A673 (cell line): ENCODE data around the gene MAZ. TPM values are rescaled to one million over a fixed set of nuclear protein-coding genes. Genes with fewer than 3 reads are reported as not detected.
"Not testable (repeated sequence)": the region's sequence is repeated elsewhere in the genome, so short reads cannot be mapped to it uniquely, and the experiment has no call there.

Experiments
- BruUV-seq: library from RNA; stranded (reverse); fragments of 400-500 nt; replicated peaks from 2 replicates; lab custom pipeline; 2021; lab: Mats Ljungman, UMichigan
- CTCF ChIA-PET: fragments of 300-600 bp; sonication (Branson Sonifier 250); formaldehyde crosslinking; loops from one replicate; lab custom pipeline; 2022; ENCODE audit warnings: antibody characterized with exemption; lab: Charles Lee
- POLR2A ChIA-PET: fragments of 300-600 bp; sonication (Branson Sonifier 250); formaldehyde crosslinking; loops from one replicate; lab custom pipeline; 2022; ENCODE audit warnings: antibody characterized with exemption; ENCODE audit not compliant: low non-redundant PET; lab: Charles Lee
- DNase-seq: peaks from one replicate; pipeline ENCODE4 v3.0.0-alpha.2; 2015; ENCODE audit warnings: low spot score
- H3K27ac ChIP-seq: fragments of 200-600 bp; sonication (generic); 2 replicates; pipeline ENCODE4 v1.5.1; 2016; ENCODE audit warnings: mixed run types, low read depth, mild to moderate bottlenecking, mixed read lengths, antibody characterized with exemption, low read length; ENCODE audit not compliant: poor library complexity, severe bottlenecking
- H3K27me3 ChIP-seq: fragments of 200-600 bp; sonication (generic); replicated peaks from 2 replicates; pipeline ENCODE4 v1.6.1; 2017; ENCODE audit warnings: mixed run types, low read depth, mild to moderate bottlenecking, mixed read lengths, antibody characterized with exemption, low read length; ENCODE audit not compliant: insufficient read depth, poor library complexity
- H3K36me3 ChIP-seq: fragments of 200-600 bp; sonication (generic); 2 replicates; pipeline ENCODE4 v1.6.1; 2016; ENCODE audit warnings: mixed run types, mild to moderate bottlenecking, mixed read lengths, antibody characterized with exemption, low read length; ENCODE audit not compliant: insufficient read depth, poor library complexity, severe bottlenecking
- H3K4me1 ChIP-seq: fragments of 200-600 bp; sonication (generic); 2 replicates; pipeline ENCODE4 v1.6.1; 2017; ENCODE audit warnings: mixed run types, mild to moderate bottlenecking, mixed read lengths, antibody characterized with exemption, low read length; ENCODE audit not compliant: insufficient read depth, poor library complexity, severe bottlenecking
- H3K4me3 ChIP-seq: fragments of 200-600 bp; sonication (generic); 2 replicates; pipeline ENCODE4 v1.5.1; 2016; ENCODE audit warnings: low read depth, mixed run types, mild to moderate bottlenecking, mixed read lengths, low read length; ENCODE audit not compliant: poor library complexity, severe bottlenecking
- H3K9me3 ChIP-seq: fragments of 200-600 bp; sonication (generic); 2 replicates; pipeline ENCODE4 v1.6.1; 2016; ENCODE audit warnings: mixed run types, low read depth, mild to moderate bottlenecking, mixed read lengths, antibody characterized with exemption, low read length; ENCODE audit not compliant: poor library complexity, severe bottlenecking
- EZH2 ChIP-seq: fragments of 200-600 bp; sonication (generic); IDR thresholded peaks from 2 replicates; pipeline ENCODE4 v1.6.1; 2017; ENCODE audit warnings: borderline replicate concordance, low read depth, mild to moderate bottlenecking, mixed read lengths, antibody characterized with exemption, low read length; ENCODE audit not compliant: poor library complexity, severe bottlenecking
- intact Hi-C: fragments of 100-400 bp; cut with micrococcal nuclease; formaldehyde crosslinking; loops from one replicate; pipeline ENCODE4 v1.10.0; 2022; ENCODE audit not compliant: unreplicated experiment
- total RNA-seq: library from RNA; stranded (reverse); gene quantifications from 2 replicates; pipeline ENCODE4 v1.2.3, GENCODE V29; 2021
- TF ChIP-seq, protein P1 (sequence below): fragments of 300-800, 200-600 bp; sonication (generic); conservative IDR thresholded peaks from 2 replicates; pipeline ENCODE4 v1.5.1; 2017; ENCODE audit warnings: low read depth, mild to moderate bottlenecking, antibody characterized with exemption, low read length, moderate library complexity, mixed read lengths

The MAZ gene
- total RNA-seq, 1 experiment from 2014 or later = 516 TPM

DNA sequence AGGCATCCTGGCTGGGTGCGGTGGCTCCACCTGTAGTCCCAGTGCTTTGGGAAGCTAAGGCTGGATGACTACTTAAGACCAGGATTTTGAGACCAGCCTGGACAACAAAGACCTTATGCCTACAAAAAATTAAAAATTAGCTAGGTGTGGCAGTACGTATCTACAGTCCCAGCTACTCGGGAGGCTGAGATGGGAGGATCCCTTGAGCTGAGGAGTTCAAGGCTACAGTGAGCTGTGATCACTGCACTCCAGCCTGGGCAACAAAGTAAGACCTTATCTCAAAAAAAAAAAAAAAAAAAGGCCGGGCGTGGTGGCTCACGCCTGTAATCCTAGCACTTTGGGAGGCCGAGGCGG is 20.0 kb downstream of the MAZ start:
- no peak overlapping the region for H3K27ac ChIP-seq
- no peak overlapping the region for H3K4me3 ChIP-seq
- H3K4me1 ChIP-seq = peaks cover 19% of the 10 kb centered on the region
- H3K36me3 ChIP-seq = no peaks in the 10 kb centered on the region
- POLR2A ChIA-PET = interaction anchor here (0.6 kb wide), 1 partner anchor 123 kb away, joined by 6 read pairs; no protein-coding TSS in a partner anchor
- no peak for TF ChIP-seq EZH2
- TF ChIP-seq, protein P1, sequence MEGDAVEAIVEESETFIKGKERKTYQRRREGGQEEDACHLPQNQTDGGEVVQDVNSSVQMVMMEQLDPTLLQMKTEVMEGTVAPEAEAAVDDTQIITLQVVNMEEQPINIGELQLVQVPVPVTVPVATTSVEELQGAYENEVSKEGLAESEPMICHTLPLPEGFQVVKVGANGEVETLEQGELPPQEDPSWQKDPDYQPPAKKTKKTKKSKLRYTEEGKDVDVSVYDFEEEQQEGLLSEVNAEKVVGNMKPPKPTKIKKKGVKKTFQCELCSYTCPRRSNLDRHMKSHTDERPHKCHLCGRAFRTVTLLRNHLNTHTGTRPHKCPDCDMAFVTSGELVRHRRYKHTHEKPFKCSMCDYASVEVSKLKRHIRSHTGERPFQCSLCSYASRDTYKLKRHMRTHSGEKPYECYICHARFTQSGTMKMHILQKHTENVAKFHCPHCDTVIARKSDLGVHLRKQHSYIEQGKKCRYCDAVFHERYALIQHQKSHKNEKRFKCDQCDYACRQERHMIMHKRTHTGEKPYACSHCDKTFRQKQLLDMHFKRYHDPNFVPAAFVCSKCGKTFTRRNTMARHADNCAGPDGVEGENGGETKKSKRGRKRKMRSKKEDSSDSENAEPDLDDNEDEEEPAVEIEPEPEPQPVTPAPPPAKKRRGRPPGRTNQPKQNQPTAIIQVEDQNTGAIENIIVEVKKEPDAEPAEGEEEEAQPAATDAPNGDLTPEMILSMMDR = no peak
- CTCF ChIA-PET = interaction anchor here (0.6 to 0.8 kb wide), 2 partner anchors 13 to 809 kb away, joined by 3 to 6 read pairs; no protein-coding TSS in a partner anchor
- no TSS peak for BruUV-seq
- no peaks in the 10 kb centered on the region for H3K9me3 ChIP-seq
- DNase-seq = no peak
- intact Hi-C loops = no loop called here
- H3K27me3 ChIP-seq = no peaks in the 10 kb centered on the region

DNA sequence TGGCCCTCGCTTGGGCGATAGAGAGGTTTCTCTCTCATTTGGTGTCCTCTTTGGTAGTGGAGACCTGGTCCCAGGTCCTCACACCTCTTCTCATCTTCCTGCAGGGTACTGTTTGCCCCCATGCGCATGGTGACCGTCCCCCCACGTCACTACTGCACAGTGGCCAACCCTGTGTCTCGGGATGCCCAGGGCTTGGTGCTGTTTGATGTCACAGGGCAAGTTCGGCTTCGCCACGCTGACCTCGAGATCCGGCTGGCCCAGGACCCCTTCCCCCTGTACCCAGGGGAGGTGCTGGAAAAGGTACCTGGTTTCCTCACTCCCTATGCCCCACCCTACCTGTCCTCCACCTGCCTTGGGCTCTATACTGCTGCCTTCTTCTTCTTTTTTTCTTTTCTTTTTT is 24.4 kb downstream of the MAZ start:
- BruUV-seq = no TSS peak
- CTCF ChIA-PET = no interaction called here
- H3K27ac ChIP-seq = no peak overlapping the region
- H3K36me3 ChIP-seq = no peaks in the 10 kb centered on the region
- POLR2A ChIA-PET = no interaction called here
- intact Hi-C loops = no loop called here
- DNase-seq = no peak
- no peaks in the 10 kb centered on the region for H3K4me1 ChIP-seq
- H3K27me3 ChIP-seq = no peaks in the 10 kb centered on the region
- no peak overlapping the region for H3K4me3 ChIP-seq
- H3K9me3 ChIP-seq = no peaks in the 10 kb centered on the region
- TF ChIP-seq EZH2 = no peak
- TF ChIP-seq, protein P1 = no peak

DNA sequence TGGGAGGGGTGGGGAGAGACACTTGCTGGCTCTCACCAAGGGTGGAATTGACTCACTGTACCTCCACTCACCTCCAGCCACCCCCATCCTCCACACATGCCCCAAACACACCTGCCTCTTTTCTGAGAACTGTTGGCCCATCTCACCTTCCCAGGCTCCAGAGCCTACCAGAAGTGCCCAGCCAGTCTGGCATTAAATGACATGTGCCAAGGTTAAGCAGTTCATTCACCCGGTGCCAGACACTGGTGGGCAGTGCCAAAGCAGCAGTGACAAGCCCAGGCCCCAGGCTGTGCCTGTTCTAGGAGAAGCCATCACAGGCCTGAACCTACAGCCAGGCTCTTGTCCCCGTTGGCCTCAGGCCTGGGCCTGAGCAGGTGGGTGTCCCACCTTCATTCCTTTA is 25.2 kb downstream of the MAZ start:
- ChIA-PET CTCF (no interaction called here), POLR2A (no interaction called here)
- no peak for DNase-seq
- Histone ChIP-seq H3K4me1 (no peaks in the 10 kb centered on the region), H3K27ac (no peak overlapping the region), H3K36me3 (no peaks in the 10 kb centered on the region), H3K9me3 (no peaks in the 10 kb centered on the region), H3K4me3 (no peak overlapping the region), H3K27me3 (no peaks in the 10 kb centered on the region)
- intact Hi-C loops = no loop called here
- TF ChIP-seq, protein P1 = no peak
- TF ChIP-seq EZH2 = no peak
- BruUV-seq = no TSS peak

DNA sequence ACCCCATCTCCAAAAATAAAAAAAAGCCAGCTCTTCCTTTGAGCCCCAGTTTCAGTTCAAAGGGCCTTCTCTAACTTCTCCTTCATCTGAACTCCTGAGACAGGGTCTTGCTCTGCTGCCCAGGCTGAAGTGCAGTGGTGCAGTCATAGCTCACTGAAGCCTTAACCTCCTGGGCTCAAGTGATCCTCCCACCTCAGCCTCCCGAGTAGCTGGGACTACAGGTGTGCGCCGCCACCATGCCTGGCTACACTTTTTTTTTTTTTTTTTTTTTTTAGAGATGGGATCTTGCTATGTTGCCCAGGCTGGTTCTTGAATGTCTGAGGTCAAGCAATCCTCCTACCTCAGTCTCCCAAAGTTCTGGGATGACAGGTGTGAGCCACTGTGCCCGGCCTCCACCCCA is 26.9 kb downstream of the MAZ start:
- H3K4me3 ChIP-seq, H3K36me3 ChIP-seq, intact Hi-C loops, H3K4me1 ChIP-seq, H3K27me3 ChIP-seq, CTCF ChIA-PET, H3K9me3 ChIP-seq, H3K27ac ChIP-seq, POLR2A ChIA-PET, DNase-seq, BruUV-seq: not testable (repeated sequence)
